ENCODE measurements around the gene CMTM7. TPM values are rescaled to one million over a fixed set of nuclear protein-coding genes. Genes with fewer than 3 reads are reported as not detected.
"Not testable (repeated sequence)": the region's sequence is repeated elsewhere in the genome, so short reads cannot be mapped to it uniquely, and the experiment has no call there.

Gene CMTM7
- total RNA-seq, 1 donor from 2014 or later: 71.4 TPM

GRCh38 chr3:32381922-32382321 is 9.7 kb upstream of the CMTM7 start:
- no peak for TF ChIP-seq CTCF (conservative IDR thresholded peaks at IDR 0.05; ENCODE audit: low read depth, low read length)
- H3K4me3 ChIP-seq (ENCODE audit: low read depth, low read length): no peak overlapping the region
- no peak for DNase-seq (ENCODE audit: low read depth)

- no peak overlapping the region for H3K4me3 ChIP-seq (ENCODE audit: low read depth, low read length)
- no peak for TF ChIP-seq CTCF (conservative IDR thresholded peaks at IDR 0.05; ENCODE audit: low read depth, low read length)
- no peak for DNase-seq (ENCODE audit: low read depth)
Measured at GRCh38 chr3:32383136-32383711, 8.4 kb upstream of the CMTM7 start.

GRCh38 chr3:32384938-32385337 is 6.7 kb upstream of the CMTM7 start:
- DNase-seq (ENCODE audit: low read depth): no peak
- no peak for TF ChIP-seq CTCF (conservative IDR thresholded peaks at IDR 0.05; ENCODE audit: low read depth, low read length)
- no peak overlapping the region for H3K4me3 ChIP-seq (ENCODE audit: low read depth, low read length)

- TF ChIP-seq CTCF (conservative IDR thresholded peaks at IDR 0.05; ENCODE audit: low read depth, low read length): no peak
- no peak for DNase-seq (ENCODE audit: low read depth)
- H3K4me3 ChIP-seq (ENCODE audit: low read depth, low read length): no peak overlapping the region
Measured at GRCh38 chr3:32387512-32387911, 4.1 kb upstream of the CMTM7 start.

GRCh38 chr3:32389577-32389976 is 2.1 kb upstream of the CMTM7 start:
- DNase-seq (ENCODE audit: low read depth); H3K4me3 ChIP-seq (ENCODE audit: low read depth, low read length): not testable (repeated sequence)

GRCh38 chr3:32392536-32393302 is 1.1 kb downstream of the CMTM7 start:
- DNase-seq (ENCODE audit: low read depth): no peak
- peak overlapping the region; percentile 89 for H3K4me3 ChIP-seq (ENCODE audit: low read depth, low read length)
- TF ChIP-seq CTCF (conservative IDR thresholded peaks at IDR 0.05; ENCODE audit: low read depth, low read length): no peak

- TF ChIP-seq CTCF (conservative IDR thresholded peaks at IDR 0.05; ENCODE audit: low read depth, low read length): no peak
- no peak for DNase-seq (ENCODE audit: low read depth)
- no peak overlapping the region for H3K4me3 ChIP-seq (ENCODE audit: low read depth, low read length)
Measured at GRCh38 chr3:32395496-32395895, 3.8 kb downstream of the CMTM7 start.

All from epithelial cell of proximal tubule (primary cell).